Endothelial cell (in vitro differentiated cells): ENCODE results near the gene ZNF578. TPM values are rescaled to one million over a fixed set of nuclear protein-coding genes. Genes with fewer than 3 reads are reported as not detected.
"Not testable (repeated sequence)": the region's sequence is repeated elsewhere in the genome, so short reads cannot be mapped to it uniquely, and the experiment has no call there.

ENCODE experiments used
- DNase-seq: peaks from one replicate; pipeline ENCODE4 v3.0.0; 2021; ENCODE audit warnings: low spot score
- H3K27ac Mint-ChIP-seq: one replicate; pipeline ENCODE4 v1.8.0; 2021; ENCODE audit warnings: mixed read lengths, inconsistent platforms; ENCODE audit not compliant: unreplicated experiment
- H3K27me3 Mint-ChIP-seq: one replicate; pipeline ENCODE4 v1.8.0; 2021; ENCODE audit warnings: mild to moderate bottlenecking, moderate library complexity, mixed read lengths, inconsistent platforms; ENCODE audit not compliant: unreplicated experiment
- H3K36me3 Mint-ChIP-seq: one replicate; pipeline ENCODE4 v1.8.0; 2021; ENCODE audit warnings: mild to moderate bottlenecking, low read depth, mixed read lengths, inconsistent platforms; ENCODE audit not compliant: unreplicated experiment
- H3K4me1 Mint-ChIP-seq: one replicate; pipeline ENCODE4 v1.8.0; 2021; ENCODE audit warnings: mild to moderate bottlenecking, mixed read lengths, inconsistent platforms; ENCODE audit not compliant: unreplicated experiment
- H3K4me3 Mint-ChIP-seq: one replicate; pipeline ENCODE4 v1.8.0; 2021; ENCODE audit warnings: mild to moderate bottlenecking, mixed read lengths, inconsistent platforms; ENCODE audit not compliant: unreplicated experiment
- H3K9me3 Mint-ChIP-seq: one replicate; pipeline ENCODE4 v1.8.0; 2021; ENCODE audit warnings: mixed read lengths, inconsistent platforms; ENCODE audit not compliant: unreplicated experiment
- total RNA-seq: library from RNA; stranded (reverse); fragmentation: NEBNext Ultra II Directional; extraction: Animal tissue kit (Norgen Biotek cat#: 25700); gene quantifications from one replicate; pipeline ENCODE4 v1.2.1, GENCODE V29; 2021; ENCODE audit not compliant: unreplicated experiment
- TF ChIP-seq, protein P1 (sequence below): fragments of 200-600 bp; sonication (generic); IDR thresholded peaks from one replicate; pipeline ENCODE4 v1.5.0; 2021; ENCODE audit warnings: antibody characterized with exemption; ENCODE audit not compliant: unreplicated experiment

The ZNF578 gene
- total RNA-seq, 1 donor from 2014 or later = 0.26 TPM

DNA sequence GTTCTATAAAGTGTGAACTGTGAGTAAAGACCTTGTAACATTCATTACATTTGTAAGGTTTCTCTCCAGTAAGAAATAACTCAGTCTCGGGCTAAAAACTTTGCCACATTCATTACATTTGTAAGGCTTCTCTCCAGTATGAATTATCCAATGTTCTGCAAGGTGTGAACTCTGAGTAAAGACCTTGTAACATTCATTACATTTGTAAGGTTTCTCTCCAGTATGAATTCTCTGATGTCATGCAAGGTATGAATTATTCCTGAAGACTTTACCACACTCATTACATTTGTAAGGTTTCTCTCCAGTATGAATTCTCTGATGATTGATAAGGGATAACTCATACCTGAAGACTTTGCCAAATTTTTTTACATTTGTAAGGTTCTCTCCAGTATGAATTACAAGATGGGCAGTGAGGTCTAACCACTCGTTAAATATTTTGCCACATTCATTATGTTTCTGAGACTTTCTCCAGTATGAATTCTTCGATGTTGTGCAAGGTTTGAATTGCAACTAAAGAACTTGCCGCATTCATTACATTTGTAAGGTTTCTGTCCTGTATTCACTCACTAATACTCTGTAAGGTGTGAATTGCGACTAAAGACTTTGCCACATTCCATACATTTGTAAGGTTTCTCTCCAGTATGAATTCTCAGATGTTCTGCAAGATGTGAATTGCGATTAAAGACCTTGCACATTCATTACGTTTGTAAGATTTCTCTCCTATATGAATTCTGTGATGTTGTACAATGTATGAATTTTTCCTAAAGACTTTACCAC lies 21.2 kb downstream of the ZNF578 start:
- Mint-ChIP-seq H3K36me3 (peaks cover 26% of the 10 kb centered on the region), H3K27ac (no peak overlapping the region), H3K9me3 (peaks cover 60% of the 10 kb centered on the region), H3K4me1 (no peaks in the 10 kb centered on the region), H3K4me3 (no peak overlapping the region), H3K27me3 (peaks cover 1% of the 10 kb centered on the region)
- DNase-seq = no peak
- TF ChIP-seq, protein P1, sequence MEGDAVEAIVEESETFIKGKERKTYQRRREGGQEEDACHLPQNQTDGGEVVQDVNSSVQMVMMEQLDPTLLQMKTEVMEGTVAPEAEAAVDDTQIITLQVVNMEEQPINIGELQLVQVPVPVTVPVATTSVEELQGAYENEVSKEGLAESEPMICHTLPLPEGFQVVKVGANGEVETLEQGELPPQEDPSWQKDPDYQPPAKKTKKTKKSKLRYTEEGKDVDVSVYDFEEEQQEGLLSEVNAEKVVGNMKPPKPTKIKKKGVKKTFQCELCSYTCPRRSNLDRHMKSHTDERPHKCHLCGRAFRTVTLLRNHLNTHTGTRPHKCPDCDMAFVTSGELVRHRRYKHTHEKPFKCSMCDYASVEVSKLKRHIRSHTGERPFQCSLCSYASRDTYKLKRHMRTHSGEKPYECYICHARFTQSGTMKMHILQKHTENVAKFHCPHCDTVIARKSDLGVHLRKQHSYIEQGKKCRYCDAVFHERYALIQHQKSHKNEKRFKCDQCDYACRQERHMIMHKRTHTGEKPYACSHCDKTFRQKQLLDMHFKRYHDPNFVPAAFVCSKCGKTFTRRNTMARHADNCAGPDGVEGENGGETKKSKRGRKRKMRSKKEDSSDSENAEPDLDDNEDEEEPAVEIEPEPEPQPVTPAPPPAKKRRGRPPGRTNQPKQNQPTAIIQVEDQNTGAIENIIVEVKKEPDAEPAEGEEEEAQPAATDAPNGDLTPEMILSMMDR = no peak

DNA sequence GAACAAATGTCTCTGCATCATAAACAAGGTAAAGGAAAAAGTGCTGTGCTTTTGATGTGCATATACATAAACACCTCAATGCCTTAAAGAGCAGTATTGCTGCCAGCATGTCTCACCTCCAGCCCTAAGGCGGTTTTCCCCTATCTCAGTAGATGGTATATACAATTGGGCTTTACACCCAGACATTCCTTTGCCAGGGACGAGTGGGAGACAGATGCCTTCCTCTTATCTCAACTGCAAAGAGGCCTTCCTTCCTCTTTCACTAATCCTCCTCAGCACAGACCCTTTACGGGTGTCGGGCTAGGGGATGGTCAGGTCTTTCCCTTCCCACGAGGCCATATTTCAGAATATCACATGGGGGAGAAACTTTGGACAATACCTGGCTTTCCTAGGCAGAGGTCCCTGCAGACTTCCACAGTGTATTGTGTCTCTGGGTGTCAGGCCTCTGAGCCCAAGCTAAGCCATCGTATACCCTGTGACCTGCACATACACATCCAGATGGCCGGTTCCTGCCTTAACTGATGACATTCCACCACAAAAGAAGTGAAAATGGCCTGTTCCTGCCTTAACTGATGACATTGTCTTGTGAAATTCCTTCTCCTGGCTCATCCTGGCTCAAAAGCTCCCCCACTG lies 30.9 kb downstream of the ZNF578 start:
- H3K27ac Mint-ChIP-seq = not testable (repeated sequence)

DNA sequence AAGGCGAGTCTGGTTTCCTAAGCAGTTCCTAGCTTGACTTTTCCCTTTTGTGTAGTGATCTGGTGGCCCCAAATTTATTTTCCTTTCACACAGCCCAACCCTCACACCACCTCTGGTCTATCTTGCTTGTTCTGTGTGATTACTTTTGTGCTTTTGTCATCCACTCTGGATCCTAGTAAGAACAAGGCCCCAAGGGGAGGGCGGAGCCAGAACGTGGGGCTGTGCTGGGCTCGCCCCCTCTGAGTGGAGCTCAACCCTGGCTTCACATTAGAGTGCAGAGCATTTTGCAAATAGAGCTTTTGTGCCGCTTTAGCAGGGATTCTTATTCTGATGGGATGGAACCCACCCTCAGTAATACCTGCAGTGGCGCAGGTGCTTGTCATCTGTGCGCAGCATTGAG lies 31.7 kb downstream of the ZNF578 start:
- peaks cover 20% of the 10 kb centered on the region for H3K9me3 Mint-ChIP-seq
- H3K27me3 Mint-ChIP-seq, H3K4me1 Mint-ChIP-seq, H3K27ac Mint-ChIP-seq, H3K4me3 Mint-ChIP-seq, DNase-seq: not testable (repeated sequence)
- H3K36me3 Mint-ChIP-seq = peaks cover 17% of the 10 kb centered on the region

More for the DNA sequence above, 30.9 kb downstream of the ZNF578 start:
- peaks cover 20% of the 10 kb centered on the region for H3K9me3 Mint-ChIP-seq
- not testable (repeated sequence) for H3K4me1 Mint-ChIP-seq, H3K4me3 Mint-ChIP-seq, DNase-seq, H3K27me3 Mint-ChIP-seq
- peaks cover 17% of the 10 kb centered on the region for H3K36me3 Mint-ChIP-seq

DNA sequence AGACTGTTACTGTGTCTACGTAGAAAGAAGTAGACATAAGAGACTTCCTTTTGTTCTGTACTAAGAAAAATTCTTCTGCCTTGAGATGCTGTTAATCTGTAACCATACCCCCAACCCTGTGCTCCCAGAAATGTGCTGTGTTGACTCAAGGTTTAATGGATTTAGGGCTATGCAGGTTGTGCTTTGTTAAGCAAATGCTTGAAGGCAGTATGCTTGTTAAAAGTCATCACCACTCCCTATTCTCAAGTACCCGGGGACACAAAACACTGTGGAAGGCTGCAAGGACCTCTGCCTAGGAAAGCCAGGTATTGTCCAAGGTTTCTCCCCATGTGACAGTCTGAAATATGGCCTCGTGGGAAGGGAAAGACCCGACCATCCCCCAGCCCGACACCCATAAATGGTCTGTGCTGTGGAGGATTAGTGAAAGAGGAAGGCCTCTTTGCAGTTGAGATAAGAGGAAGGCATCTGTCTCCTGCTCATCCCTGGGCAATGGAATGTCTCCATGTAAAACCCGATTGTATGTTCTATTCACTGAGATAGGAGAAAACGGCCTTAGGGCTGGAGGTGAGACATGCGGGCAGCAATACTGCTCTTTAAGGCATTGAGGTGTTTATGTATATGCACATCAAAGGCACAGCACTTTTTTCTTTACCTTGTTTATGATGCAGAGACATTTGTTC lies 32.3 kb downstream of the ZNF578 start:
- not testable (repeated sequence) for H3K4me3 Mint-ChIP-seq, H3K27me3 Mint-ChIP-seq, DNase-seq, H3K27ac Mint-ChIP-seq, H3K4me1 Mint-ChIP-seq
- Mint-ChIP-seq H3K36me3 (peaks cover 17% of the 10 kb centered on the region), H3K9me3 (peaks cover 17% of the 10 kb centered on the region)

DNA sequence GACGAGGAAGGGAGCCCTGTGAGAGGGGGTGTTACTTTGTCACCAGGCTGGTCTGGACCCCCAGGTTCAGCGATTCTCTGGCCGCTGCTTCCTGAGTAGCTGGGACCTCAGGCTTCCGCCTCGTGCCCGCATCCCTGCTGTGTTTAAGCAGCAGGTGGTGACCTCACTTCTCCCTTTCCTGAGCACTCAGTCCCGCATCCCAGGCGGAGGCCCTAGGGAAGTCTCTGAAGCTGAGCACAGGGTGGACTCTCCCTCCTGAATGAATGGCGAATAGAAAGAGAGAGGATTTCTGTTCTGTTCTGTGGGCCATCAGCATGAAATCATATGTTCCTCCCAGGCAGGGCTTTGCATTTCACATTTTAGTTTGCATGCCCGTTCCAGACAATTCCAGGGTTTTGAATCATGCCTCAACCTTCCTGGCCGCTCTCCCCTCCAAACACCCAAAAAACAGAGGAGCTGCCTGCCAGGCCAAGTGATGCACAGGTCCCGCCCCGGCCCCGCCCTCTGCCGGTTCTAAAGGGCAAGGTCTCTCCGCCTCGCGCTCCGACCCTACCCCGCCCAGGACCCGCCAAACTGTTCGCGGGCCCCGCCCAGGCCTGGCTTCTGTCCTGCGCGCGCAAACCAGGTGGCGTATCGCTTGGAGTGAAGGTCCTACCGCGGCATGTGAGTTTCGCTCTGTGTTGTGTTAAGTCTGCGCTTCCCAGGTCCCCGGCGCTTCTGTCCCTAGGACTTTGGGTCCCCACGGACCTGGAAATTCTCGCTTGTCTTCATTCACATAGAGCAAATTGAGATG lies 39.0 kb downstream of the ZNF578 start:
- peak; percentile 45 for DNase-seq
- H3K27me3 Mint-ChIP-seq = peaks cover 8% of the 10 kb centered on the region
- no peak overlapping the region for H3K4me3 Mint-ChIP-seq
- H3K9me3 Mint-ChIP-seq = peaks cover 18% of the 10 kb centered on the region
- peaks cover 5% of the 10 kb centered on the region for H3K36me3 Mint-ChIP-seq
- H3K27ac Mint-ChIP-seq = no peak overlapping the region
- H3K4me1 Mint-ChIP-seq = peaks cover 3% of the 10 kb centered on the region
- TF ChIP-seq, protein P1 = no peak

DNA sequence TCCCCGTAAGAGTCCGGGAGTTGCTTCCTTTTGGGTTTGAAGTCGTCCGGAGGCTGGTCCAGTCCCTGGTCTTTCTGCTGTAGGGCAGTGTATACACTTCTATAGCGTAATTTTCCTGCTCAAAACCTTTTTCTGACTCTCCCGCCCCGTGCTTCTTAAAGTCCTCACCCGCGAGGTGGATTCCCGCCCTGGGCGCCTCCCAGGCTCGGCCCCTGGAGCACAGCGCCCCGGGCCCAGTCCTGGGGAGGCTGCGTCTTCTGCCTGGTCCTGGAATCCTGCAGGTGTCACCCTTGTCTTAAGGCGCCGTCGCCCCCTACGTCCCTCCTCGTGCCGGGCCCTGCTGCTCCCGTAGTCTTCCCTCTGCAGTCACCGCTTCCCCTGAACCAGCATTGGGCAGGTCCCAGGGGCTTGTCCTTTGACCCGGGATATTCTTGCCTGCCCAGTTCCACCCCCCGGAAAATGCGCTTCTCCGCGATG lies 39.7 kb downstream of the ZNF578 start:
- H3K27ac Mint-ChIP-seq = no peak overlapping the region
- H3K36me3 Mint-ChIP-seq = peaks cover 5% of the 10 kb centered on the region
- H3K4me1 Mint-ChIP-seq = peaks cover 3% of the 10 kb centered on the region
- peak overlapping the region; percentile 86 for H3K4me3 Mint-ChIP-seq
- H3K27me3 Mint-ChIP-seq = peaks cover 8% of the 10 kb centered on the region
- DNase-seq = peak; percentile 20
- H3K9me3 Mint-ChIP-seq = peaks cover 18% of the 10 kb centered on the region
- TF ChIP-seq, protein P1 = no peak
